Spleen (tissue), 7 donors: ENCODE measurements around the gene INTS3.

ENCODE experiments used
- POLR2AphosphoS5 ChIP-seq, 3 donors: sonication (generic); formaldehyde crosslinking; IDR thresholded peaks; one replicate each; pipeline ENCODE4 v1.5.1; 2017; ENCODE audit warnings: antibody characterized with exemption in 3 of 3
- TF ChIP-seq, protein P1 (sequence below), 11 experiments: fragments of 200-600 bp in 7 of 11; fragments of 450-650 bp in 4 of 11; sonication (generic) in 4 of 11; IDR thresholded peaks in 8 of 11; conservative IDR thresholded peaks in 3 of 11; 1 replicate in 7 of 11; 2 replicates in 4 of 11; pipeline versions ENCODE4 v1.4.0 to v1.8.0; 2016 to 2021; ENCODE audit warnings: antibody characterized with exemption in 11 of 11, inconsistent platforms in 4 of 11, mild to moderate bottlenecking in 1 of 11
- donor health status: DM: no; HTN: no; CAD: no; lungs with moderate emphysema.
- donor health status: DM: no; HTN: no; CAD: no.
- donor health status: DM: no; HTN: no; CAD: no.

DNA sequence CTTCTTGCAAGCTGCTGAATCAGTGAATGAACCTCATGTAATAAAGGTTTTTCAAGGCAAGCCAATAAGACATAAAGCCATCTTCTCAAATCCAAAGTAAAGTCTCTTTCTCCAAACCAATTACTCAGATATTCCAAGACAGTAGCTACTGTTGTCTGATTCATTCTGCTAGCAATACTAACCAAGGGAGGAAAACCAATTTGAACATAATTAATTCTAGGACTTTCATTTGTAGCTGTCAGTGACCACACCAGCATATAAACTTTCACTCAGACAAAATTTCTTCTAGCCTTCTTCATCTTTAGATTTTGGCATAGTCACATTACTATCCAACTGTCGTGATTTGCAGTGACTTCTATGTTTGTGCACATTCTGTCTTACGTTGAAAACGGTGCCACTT, 10.5 kb upstream of the INTS3 start:
- TF ChIP-seq, protein P1, sequence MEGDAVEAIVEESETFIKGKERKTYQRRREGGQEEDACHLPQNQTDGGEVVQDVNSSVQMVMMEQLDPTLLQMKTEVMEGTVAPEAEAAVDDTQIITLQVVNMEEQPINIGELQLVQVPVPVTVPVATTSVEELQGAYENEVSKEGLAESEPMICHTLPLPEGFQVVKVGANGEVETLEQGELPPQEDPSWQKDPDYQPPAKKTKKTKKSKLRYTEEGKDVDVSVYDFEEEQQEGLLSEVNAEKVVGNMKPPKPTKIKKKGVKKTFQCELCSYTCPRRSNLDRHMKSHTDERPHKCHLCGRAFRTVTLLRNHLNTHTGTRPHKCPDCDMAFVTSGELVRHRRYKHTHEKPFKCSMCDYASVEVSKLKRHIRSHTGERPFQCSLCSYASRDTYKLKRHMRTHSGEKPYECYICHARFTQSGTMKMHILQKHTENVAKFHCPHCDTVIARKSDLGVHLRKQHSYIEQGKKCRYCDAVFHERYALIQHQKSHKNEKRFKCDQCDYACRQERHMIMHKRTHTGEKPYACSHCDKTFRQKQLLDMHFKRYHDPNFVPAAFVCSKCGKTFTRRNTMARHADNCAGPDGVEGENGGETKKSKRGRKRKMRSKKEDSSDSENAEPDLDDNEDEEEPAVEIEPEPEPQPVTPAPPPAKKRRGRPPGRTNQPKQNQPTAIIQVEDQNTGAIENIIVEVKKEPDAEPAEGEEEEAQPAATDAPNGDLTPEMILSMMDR (IDR thresholded peaks at IDR 0.05 in 8 of 11, conservative IDR thresholded peaks at IDR 0.05 in 3 of 11): no peak
- no peak for TF ChIP-seq POLR2AphosphoS5 (IDR thresholded peaks at IDR 0.05)
